Dedifferentiated amniotic fluid mesenchymal stem cell (primary cell): ENCODE results near the gene WDR59.
A peak's percentile ranks its signal among the peaks of the same experiment; 100 is the strongest.
"Not testable (repeated sequence)": the region's sequence is repeated elsewhere in the genome, so short reads cannot be mapped to it uniquely, and the experiment has no call there.

Source experiments
- DNase-seq: peaks from one replicate; pipeline ENCODE4 v3.0.0-alpha.2; 2016; ENCODE audit errors: extremely low spot score

WDR59 gene, protein sequence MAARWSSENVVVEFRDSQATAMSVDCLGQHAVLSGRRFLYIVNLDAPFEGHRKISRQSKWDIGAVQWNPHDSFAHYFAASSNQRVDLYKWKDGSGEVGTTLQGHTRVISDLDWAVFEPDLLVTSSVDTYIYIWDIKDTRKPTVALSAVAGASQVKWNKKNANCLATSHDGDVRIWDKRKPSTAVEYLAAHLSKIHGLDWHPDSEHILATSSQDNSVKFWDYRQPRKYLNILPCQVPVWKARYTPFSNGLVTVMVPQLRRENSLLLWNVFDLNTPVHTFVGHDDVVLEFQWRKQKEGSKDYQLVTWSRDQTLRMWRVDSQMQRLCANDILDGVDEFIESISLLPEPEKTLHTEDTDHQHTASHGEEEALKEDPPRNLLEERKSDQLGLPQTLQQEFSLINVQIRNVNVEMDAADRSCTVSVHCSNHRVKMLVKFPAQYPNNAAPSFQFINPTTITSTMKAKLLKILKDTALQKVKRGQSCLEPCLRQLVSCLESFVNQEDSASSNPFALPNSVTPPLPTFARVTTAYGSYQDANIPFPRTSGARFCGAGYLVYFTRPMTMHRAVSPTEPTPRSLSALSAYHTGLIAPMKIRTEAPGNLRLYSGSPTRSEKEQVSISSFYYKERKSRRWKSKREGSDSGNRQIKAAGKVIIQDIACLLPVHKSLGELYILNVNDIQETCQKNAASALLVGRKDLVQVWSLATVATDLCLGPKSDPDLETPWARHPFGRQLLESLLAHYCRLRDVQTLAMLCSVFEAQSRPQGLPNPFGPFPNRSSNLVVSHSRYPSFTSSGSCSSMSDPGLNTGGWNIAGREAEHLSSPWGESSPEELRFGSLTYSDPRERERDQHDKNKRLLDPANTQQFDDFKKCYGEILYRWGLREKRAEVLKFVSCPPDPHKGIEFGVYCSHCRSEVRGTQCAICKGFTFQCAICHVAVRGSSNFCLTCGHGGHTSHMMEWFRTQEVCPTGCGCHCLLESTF

DNA sequence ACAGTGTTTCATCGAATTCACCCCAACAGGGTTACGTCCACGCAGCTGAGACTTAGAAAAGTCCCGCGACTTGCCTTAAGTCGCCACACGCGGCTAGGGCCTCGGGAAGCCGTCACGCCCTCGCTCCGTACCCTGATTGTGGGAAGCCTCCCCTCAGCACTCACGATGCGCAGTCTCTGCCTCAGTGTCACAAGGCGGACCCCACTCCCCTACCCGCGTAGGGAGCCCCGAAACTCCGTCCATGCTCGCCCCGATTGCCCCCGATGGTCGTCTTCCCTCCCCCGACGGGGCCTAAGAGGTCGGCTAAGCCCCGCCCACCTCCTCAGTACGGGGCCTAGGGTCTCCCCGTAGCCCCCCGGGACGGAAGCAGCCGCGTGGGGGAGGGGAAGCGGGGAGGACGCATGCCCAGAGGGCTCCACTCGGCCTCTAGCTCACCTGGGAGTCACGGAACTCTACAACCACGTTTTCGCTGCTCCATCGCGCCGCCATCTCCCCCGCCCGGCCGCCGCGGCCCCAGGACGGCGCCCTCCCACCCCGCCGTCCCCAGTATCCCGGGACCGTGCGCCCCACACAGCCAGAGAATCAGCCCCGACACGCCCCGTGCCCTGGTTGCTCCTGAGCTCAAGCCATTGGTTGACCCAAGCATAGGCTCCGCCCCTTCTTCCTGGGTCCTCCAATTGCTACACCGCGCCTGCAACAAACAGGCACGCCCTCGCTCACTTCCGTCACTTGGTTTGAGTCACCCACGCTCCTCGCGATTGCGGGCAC, at the start of gene WDR59:
TSS of gene WDR59 (minus strand) at position 595 of the 768 bp plus-strand sequence. CDS start at position 489, 106 bp downstream.
- peak; percentile 100 for DNase-seq

DNA sequence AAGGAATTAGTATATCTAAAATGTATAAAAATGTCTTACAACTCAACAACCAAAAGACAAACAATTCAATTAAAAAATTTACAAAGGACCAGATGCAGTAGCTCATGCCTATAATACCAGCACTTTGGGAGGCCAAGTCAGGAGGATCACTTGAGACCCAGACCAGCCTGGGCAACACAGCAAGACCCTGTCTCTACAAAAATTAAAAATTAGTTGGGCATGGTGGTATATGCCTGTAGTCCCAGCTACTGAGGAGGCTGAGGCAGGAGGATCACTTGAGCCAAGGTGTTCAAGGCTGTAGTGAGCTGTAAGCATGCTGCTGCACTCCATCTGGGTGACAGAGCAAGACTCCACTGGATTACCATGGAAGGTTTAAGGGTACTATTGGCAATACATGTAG, 47.7 kb upstream of the WDR59 start:
- no peak for DNase-seq

DNA sequence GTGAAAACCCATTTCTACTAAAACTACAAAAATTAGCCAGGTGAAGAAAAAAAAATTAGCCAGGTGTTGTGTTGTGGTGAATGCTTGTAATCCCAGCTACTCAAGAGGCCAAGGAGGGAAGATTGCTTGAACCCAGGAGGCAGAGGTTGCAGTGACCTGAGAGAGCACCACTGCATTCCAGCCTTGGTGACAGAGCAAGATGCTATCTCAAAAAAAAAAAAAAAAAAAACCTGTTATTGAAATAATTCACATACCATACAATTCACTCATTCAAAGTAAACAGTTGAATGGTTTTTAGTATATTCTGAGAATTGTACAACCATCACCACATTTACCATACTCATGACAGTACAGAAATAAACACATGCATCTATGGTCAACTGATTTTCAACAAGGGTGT, 44.9 kb upstream of the WDR59 start:
- no peak for DNase-seq

DNA sequence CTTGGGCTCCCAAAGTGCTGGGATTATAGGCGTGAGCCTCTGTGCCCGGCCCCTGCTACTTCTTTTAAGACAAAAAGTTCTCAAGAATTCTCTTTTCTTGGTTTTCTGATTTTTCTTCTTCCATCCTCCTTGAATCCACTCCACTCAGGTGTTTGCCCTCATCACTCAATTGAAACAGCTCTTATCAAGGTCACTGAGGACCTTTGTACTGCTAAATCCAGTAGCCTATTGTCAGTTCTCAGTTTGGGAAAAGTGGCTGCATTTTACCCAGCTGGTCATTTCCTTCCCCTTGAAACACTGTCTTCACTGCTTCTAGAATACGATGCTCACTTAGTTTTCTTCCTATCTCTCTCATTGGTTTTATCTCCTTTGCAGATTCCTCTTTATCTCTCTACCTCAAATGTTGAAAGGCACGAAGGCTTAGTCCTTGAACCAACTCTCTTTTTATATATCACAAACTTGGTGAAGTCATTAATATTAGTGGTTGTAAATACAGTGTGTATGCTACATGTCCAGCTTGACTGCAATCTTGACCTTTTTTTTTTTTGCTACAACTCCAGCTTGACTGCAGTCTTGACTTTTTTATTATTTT, 43.7 kb upstream of the WDR59 start:
- no peak for DNase-seq

DNA sequence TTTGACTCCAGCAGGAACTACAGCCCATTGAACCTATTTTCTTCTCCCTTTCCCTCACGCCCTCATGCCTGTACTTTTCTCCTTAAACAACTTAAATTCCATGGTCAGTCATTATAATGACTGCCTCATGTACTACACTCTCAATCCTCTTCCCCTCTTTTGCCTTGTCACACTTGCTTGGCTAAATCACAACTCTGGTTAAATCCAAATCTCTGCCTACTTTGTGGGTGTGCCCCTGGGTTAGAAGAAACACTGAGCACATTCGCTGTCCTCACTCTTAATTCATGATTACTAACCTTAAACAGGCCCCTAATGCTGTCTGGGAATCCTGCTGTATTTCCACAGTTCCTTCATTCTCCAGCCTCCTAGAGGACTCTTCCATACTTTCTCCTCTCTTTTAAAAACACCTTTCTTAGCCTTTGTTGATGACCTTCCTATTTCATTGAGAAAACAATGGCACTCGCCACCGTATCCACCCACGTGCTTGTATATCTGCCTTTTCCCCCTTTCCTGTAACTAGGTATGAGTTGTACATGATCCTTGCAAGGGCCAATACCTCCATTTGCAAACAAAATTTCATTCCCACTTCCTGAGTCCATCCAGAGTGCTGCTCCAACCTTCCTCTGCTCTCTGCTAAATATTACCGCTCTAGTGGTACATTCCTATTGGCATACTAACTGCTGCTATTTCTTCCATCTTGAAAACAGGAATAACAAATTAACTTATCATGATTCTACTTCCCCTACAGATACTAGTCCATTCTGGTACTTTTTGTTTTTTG, 42.8 kb upstream of the WDR59 start:
- no peak for DNase-seq

DNA sequence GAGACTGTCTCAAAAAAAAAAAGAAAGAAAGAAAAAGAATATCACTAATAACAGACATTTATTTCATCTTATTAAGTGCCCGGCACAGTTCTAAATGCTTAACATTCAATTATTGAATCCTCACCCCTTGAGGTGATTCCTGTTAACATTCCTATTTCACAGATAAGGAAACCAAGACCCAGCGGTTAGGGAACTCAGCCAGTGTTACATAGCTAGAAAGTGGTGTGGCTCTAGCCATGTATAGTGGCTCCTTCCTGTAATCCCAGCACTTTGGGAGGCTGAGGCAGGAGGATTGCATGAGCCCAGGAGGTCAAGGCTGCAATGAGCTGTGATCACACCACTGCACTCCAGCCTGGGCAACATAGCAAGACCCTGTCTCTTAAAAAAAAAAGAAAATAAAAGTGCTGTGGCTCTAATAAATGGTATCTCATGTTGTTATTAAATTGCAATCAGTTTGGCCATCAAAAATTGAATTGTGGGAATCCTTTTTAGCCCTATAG, 42.0 kb upstream of the WDR59 start:
- DNase-seq: no peak

DNA sequence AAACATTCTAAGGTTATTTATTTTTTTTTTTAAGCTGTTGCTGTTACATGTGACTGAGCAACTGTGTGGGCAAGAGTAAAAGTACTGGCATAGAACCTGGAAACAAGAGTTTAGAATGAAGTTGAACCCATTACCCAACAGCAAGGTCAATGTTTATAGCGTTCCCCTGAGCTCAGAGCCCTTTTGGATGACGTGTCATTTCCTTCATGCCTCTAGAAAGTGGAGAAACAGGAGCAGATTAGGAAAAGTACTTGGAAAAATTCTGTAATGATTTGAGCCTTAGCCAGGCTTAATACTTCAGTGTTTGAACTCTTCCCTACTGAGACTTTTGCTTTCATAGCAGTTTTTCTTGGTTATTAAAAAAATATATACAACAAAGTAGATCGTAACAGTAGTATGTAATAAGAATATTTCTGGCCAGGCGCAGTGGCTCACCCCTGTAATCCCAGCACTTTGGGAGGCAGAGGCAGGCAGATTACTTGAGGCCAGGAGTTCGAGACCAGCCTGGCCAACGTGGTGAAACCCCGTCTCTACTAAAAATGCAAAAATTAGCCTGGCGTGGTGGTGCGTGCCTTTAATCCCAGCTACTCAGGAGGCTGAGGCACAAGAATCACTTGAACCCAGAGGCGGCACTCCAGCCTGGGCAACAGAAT, 41.4 kb upstream of the WDR59 start:
- DNase-seq: peak; percentile 55

DNA sequence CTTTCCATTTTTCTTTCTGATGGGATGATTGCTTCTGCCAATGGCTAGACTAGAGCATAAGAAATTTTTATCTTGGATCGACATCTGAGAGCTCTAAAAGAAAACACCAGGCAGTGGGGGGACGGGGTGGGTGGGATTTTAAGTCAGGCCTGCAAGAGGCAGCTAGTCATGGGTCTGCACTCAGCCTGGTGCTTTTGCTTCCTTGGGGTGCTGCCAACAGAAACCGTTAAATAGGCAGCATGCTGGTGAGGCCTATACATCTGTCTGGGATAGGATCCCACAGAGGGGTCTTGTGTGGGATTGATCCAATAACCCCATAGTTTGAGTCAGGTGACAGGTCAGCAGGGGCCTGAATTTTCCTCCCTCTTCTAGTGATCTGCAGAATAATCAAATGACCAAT, 40.8 kb upstream of the WDR59 start:
- no peak for DNase-seq

DNA sequence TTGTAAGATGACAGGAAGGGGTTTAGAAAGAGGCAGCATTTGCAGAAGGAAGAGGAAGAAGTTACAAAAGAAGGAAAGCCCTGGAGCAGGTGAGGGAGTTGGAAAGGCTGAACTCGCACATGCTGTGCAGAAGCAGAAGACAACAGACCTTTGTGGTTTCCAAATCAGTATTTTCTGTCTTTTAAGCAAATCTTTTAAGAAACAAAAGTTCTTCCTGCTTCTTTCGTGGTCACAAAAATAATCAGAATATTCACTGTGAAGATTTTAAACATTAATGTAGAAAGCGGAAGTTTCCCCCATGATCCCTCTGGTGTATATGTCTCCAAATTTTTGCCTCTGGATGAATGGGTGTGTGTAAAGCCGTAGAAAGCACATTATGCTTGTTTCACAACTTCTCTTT, 39.7 kb upstream of the WDR59 start:
- no peak for DNase-seq

DNA sequence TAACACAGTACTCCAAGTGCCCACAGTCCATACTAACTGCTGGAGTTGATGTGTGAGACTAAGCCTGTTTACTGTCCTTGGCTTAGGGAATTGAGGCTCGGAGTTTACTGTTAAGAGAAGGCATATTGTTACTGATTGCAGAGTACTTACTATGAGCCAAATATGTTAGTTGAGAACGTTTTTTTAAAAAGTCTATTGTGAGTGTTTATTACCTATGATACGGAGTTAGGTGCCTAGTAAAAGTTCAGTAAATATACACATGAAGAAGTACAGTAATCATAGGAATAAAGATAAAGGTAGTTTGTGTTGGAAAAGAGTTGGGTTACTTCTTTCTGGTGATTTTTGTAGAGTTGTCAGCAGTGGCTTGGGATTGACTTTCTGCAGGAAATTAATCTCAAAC, 39.3 kb upstream of the WDR59 start:
- DNase-seq: no peak

DNA sequence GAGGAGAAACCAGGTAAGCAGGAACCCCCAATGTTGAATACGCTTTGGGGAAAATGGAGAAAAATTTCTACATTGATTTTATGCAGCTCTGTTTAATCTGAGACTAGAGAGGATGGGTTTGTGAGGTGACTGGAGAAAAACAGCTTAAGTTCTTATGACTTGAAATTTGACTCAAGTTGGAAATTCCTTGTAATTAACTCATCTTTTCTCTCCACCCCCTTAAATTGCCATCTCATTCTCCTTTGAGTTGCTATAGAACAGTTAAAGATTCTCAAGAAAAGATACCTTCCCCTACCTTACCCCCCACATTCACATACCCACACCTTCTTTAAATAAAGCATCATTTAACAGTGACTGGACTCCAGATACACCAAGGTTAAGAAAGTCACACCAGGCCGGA, 38.1 kb upstream of the WDR59 start:
- no peak for DNase-seq

DNA sequence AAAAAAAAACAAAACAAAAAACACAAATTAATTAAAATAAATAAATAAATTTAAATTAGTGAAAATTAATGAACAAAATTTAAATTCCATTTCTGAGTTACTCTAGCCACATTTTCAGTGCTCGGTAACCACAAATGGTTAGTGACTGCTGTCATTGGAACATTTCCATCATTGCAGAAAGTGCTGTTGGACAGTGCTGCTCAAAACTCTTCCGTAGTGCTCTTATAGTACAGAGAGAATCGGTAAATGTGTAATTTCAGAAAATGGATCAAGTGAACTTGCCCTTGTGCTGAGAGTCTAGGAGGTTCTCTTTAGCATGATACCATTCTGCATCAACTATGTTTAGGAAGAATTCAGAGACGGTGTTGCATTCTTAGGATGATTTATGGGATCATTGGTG, 37.6 kb upstream of the WDR59 start:
- no peak for DNase-seq

DNA sequence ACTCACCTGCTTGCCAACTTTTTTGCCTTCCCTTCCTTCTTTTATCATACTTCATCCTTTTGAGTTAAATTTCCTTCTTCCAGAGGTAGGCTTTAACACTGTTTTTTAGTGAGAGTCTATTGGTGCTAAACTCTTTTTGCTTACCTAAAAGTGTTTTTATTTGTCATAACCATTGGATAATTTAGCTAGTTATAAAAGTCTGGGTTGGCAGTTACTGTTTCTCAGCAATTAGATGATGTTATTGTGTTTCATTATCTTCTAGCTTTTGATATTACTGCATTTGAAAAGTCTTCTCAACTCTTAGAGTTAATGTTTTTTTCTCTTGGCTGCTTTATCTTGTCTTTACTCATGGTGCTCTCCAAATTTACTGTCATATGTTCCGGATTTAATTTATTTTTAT, 36.5 kb upstream of the WDR59 start:
- DNase-seq: no peak

DNA sequence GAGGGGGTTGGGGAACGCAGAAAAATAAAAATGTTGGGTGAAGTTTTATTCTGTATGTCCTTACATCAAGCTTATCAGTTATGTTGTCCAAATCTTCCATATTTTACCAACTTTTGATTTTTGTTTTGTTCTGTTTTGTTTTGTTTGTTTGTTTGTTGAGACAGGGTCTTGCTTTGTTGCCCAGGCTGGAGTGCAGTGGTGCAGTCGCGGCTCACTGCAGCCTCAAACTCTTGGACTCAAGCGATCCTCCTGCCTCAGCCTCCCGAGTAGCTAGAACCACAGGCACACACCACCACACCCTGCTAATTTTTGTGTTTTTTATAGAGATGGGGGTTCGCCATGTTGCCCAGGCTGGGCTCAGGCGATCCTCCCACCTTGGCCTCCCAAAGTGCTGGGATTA, 34.7 kb upstream of the WDR59 start:
- DNase-seq: no peak

DNA sequence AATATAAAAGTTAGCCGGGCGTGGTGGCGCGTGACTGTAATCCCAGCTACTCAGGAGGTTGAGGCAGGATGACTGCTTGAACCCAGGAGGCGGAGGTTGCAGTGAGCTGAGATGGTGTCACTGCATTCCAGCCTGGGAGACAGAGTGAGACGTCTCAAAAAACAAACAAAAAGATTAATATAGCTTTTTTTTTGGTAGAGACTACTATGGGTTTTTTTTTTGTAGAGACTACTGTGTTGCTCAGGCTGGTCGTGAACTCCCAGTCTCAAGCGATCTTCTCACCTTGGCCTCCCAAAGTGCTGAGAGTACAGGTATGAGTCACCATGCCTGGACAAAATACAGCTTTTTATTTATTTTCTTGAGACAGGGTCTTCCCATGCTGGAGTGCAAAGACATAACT, 34.1 kb upstream of the WDR59 start:
- DNase-seq: no peak

DNA sequence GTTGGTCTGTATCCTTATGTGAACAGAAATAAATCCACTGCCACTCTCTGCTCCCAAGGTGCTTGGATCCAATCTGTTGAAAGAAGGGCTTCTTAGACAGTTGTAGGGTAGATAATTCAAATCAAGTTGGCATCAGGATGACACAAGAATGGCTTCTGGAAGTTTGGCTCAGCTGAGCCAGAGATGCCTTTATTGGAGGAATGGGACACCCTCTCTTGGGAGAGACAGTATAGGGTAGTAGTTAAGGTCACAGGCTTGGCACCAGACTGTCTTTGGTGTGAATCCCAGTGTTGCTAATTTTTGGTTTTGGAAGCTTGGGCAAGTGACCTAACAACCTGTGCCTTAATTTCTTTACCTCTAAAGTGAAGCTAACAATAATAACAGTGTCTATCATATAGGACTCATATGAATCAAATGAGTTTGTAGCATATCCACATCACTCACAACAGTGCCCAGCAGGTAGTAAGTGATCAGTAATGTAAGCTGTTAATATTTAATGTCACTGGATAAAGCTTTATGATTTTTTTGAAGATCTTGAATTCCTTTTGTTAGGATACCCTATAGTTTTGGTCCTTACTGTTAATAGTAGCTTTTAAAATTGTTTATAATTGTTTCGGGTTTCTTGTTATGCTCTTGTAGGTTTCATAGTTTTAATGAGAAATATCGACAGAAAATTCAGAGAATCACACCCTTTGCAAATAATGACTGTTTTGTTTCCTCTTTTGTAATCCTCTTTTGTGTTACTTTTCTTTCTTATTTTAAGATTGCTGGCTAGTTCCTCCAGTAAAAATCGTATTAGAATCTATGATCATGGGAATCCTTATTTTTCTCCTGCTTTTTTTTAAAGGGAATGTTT, 33.0 kb upstream of the WDR59 start:
- DNase-seq: no peak

DNA sequence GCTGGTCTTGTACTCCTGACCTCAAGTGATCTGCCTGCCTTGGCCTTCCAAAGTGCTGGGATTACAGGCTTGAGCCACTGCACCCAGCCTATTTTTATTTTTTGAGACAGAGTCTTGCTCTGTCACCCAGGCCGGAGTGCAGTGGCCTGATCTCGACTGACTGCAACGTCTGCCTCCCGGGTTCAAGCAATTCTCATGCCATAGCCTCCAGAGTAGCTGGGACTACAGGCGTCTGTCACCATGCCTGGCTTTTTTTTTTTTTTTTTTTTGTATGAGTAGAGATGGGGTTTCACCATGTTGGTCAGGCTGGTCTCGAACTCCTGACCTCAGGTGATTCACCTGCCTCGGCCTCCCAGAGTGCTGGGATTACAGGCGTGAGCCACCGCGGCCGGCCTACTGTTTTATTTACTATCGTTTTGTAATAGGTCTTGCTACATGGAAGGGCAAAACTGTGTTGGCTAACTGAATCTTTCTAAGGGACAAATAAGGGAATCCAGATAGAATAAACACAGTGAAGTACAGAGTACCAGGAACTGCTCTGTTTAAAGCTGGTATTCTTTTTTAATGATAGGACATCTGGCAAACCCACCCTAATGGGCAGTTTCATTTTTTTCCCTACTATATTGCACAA, 31.6 kb upstream of the WDR59 start:
- DNase-seq: not testable (repeated sequence)

DNA sequence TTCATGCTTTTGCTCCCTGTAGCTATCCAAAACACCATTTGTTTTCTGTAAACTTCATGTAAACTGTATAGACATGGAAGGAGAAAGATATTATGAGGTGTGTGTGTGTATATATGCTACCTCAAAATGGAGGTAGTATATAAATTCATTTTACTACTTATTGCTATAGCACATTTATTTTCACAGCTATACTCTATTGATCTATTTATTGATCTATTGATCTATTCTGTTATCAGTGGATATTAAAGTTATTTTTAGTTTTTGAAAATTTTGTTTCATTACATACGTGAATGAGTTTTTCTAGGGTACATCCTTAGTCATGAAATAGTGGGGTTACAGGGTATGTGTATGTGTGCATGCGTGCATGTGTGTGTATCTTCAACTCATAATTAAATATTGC, 29.4 kb upstream of the WDR59 start:
- DNase-seq: no peak

DNA sequence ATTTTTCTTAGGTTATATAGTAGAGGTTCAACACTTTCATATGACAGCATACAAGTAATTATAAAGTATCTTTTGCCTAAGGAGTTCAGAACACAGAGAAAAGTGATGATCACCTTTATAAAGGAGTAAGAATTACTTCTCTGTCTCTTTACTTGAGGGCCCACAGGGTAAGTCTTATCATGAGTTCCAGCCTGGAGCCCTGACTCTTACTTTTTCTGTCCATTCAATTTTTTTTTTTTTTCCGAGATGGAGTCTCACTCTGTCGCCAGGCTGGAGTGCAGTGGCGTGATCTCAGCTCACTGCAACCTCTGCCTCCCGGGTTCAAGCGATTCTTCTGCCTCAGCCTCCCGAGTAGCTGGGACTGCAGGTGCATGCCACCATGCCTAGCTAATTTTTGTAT, 28.2 kb upstream of the WDR59 start:
- not testable (repeated sequence) for DNase-seq
